Measurements from ENCODE around the gene NANP.
A peak's percentile ranks its signal among the peaks of the same experiment; 100 is the strongest.

Gene NANP

GRCh38 chr20:25567286-25567685 is 56.5 kb downstream of the NANP start:
- no peak for TF ChIP-seq CTCF (IDR thresholded peaks at IDR 0.05)
- Mint-ChIP-seq H3K27ac (no peak overlapping the region), H3K27me3 (ENCODE audit: low read depth, poor library complexity) (no peaks in the 10 kb centered on the region), H3K4me1 (peaks cover 32% of the 10 kb centered on the region), H3K36me3 (ENCODE audit: low read depth) (peaks cover 82% of the 10 kb centered on the region), H3K9me3 (peaks cover 39% of the 10 kb centered on the region), H3K4me3 (no peak overlapping the region)
- DNase-seq = no peak

- Mint-ChIP-seq H3K4me3 (no peak overlapping the region), H3K9me3 (peaks cover 39% of the 10 kb centered on the region), H3K27ac (no peak overlapping the region), H3K27me3 (ENCODE audit: low read depth, poor library complexity) (no peaks in the 10 kb centered on the region), H3K4me1 (peaks cover 28% of the 10 kb centered on the region), H3K36me3 (ENCODE audit: low read depth) (peaks cover 80% of the 10 kb centered on the region)
- DNase-seq = no peak
- TF ChIP-seq CTCF (IDR thresholded peaks at IDR 0.05) = no peak
These were observed 57.0 kb downstream of the NANP start for GRCh38 chr20:25566821-25567220.

- Mint-ChIP-seq H3K4me1 (peaks cover 18% of the 10 kb centered on the region), H3K4me3 (no peak overlapping the region), H3K9me3 (peaks cover 42% of the 10 kb centered on the region), H3K27ac (peak overlapping the region; percentile 96), H3K36me3 (ENCODE audit: low read depth) (peaks cover 75% of the 10 kb centered on the region), H3K27me3 (ENCODE audit: low read depth, poor library complexity) (no peaks in the 10 kb centered on the region)
- no peak for TF ChIP-seq CTCF (IDR thresholded peaks at IDR 0.05)
- DNase-seq = no peak
These were observed 58.1 kb downstream of the NANP start for GRCh38 chr20:25565578-25566157.

GRCh38 chr20:25563876-25564275 is 59.9 kb downstream of the NANP start:
- Mint-ChIP-seq H3K4me3 (no peak overlapping the region), H3K27ac (no peak overlapping the region), H3K9me3 (peaks cover 51% of the 10 kb centered on the region), H3K27me3 (ENCODE audit: low read depth, poor library complexity) (no peaks in the 10 kb centered on the region), H3K36me3 (ENCODE audit: low read depth) (peaks cover 82% of the 10 kb centered on the region), H3K4me1 (peaks cover 14% of the 10 kb centered on the region)
- no peak for TF ChIP-seq CTCF (IDR thresholded peaks at IDR 0.05)
- DNase-seq = no peak

- Mint-ChIP-seq H3K27ac (no peak overlapping the region), H3K36me3 (ENCODE audit: low read depth) (peaks cover 85% of the 10 kb centered on the region), H3K4me3 (no peak overlapping the region), H3K4me1 (peaks cover 14% of the 10 kb centered on the region), H3K27me3 (ENCODE audit: low read depth, poor library complexity) (no peaks in the 10 kb centered on the region), H3K9me3 (peaks cover 51% of the 10 kb centered on the region)
- DNase-seq = no peak
- TF ChIP-seq CTCF (IDR thresholded peaks at IDR 0.05) = no peak
These were observed 60.5 kb downstream of the NANP start for GRCh38 chr20:25563362-25563761.

All from nephron progenitor cell (in vitro differentiated cells).